GM12878 (cell line): Measurements from ENCODE around the gene AKAP7. TPM values are rescaled to one million over a fixed set of nuclear protein-coding genes. Genes with fewer than 3 reads are reported as not detected.
"Not testable (repeated sequence)": the region's sequence is repeated elsewhere in the genome, so short reads cannot be mapped to it uniquely, and the experiment has no call there.

Experiments
- ATAC-seq: fragments of 200-7000 bp; cut with Tn5 transposase; 3 replicates; pipeline ENCODE4 v1.9.1; 2020; ENCODE audit warnings: mild to moderate bottlenecking, moderate library complexity
- BruUV-seq: library from RNA; stranded (reverse); fragments of 400-500 nt; replicated peaks from 2 replicates; lab custom pipeline; 2021; lab: Mats Ljungman, UMichigan
- CTCF ChIA-PET: fragments of 300-600 bp; sonication (Branson Sonifier 250); formaldehyde crosslinking; extraction: SDS; loops from one replicate; lab custom pipeline; 2021; ENCODE audit warnings: inconsistent platforms; lab: Yijun Ruan, JAX
- POLR2A ChIA-PET: fragments of 350-600 bp; formaldehyde crosslinking; extraction: SDS; loops from one replicate; lab custom pipeline; 2021; ENCODE audit warnings: inconsistent platforms; lab: Charles Lee
- RAD21 ChIA-PET: fragments of 300-600 bp; sonication (Branson Sonifier 250); formaldehyde crosslinking; loops from one replicate; lab custom pipeline; 2023; ENCODE audit warnings: antibody characterized with exemption; ENCODE audit not compliant: unreplicated experiment; lab: Charles Lee
- SMC1A ChIA-PET: fragments of 300-600 bp; sonication (Branson Sonifier 250); formaldehyde crosslinking; loops from one replicate; lab custom pipeline; 2023; ENCODE audit not compliant: unreplicated experiment, uncharacterized antibody; lab: Charles Lee
- DNase-seq: peaks from one replicate; pipeline ENCODE4 v3.0.0-alpha.2; 2011; ENCODE audit warnings: low read depth, low spot score
- FAIRE-seq: peaks from 3 replicates; lab custom pipeline; 2011; peaks lifted over from hg19 to GRCh38; lab: Jason Lieb, UNC
- H2AFZ ChIP-seq: 2 replicates; pipeline ENCODE4 v1.6.0; 2011; ENCODE audit warnings: low read depth, low read length, control low read depth; ENCODE audit not compliant: control insufficient read depth
- H3K27ac ChIP-seq: 2 replicates; pipeline ENCODE4 v1.5.1; 2011; ENCODE audit warnings: control low read depth; ENCODE audit not compliant: control insufficient read depth, insufficient read depth
- H3K27me3 ChIP-seq, 2 experiments: replicated peaks in 1 of 2; 2 replicates each; pipeline versions ENCODE4 v1.6.0 to v1.6.1; 2011; ENCODE audit warnings: low read length in 1 of 2; ENCODE audit not compliant: control insufficient read depth in 2 of 2, insufficient read depth in 2 of 2
- H3K36me3 ChIP-seq, 2 experiments: 2 replicates each; pipeline ENCODE4 v1.5.1; 2011; ENCODE audit warnings: low read length in 1 of 2; ENCODE audit not compliant: control insufficient read depth in 2 of 2, insufficient read depth in 2 of 2
- H3K4me1 ChIP-seq: 2 replicates; pipeline ENCODE4 v1.6.1; 2011; ENCODE audit warnings: mild to moderate bottlenecking, low read length, moderate library complexity, mixed read lengths; ENCODE audit not compliant: control insufficient read depth, insufficient read depth
- H3K4me2 ChIP-seq: 2 replicates; pipeline ENCODE4 v1.6.0; 2011; ENCODE audit warnings: control low read depth; ENCODE audit not compliant: control insufficient read depth, insufficient read depth
- H3K4me3 ChIP-seq: fragments of 200-600 bp; sonication (generic); 2 replicates; pipeline ENCODE4 v1.5.1; 2016
- H3K79me2 ChIP-seq: 2 replicates; pipeline ENCODE4 v1.6.0; 2011; ENCODE audit warnings: low read length; ENCODE audit not compliant: control insufficient read depth, insufficient read depth
- H3K9ac ChIP-seq: 2 replicates; pipeline ENCODE4 v1.8.0; 2011; ENCODE audit warnings: low read length, control low read depth, mixed read lengths; ENCODE audit not compliant: control insufficient read depth, insufficient read depth
- H3K9me3 ChIP-seq: replicated peaks from 3 replicates; pipeline ENCODE4 v1.5.1; 2011; ENCODE audit warnings: mild to moderate bottlenecking, low read length; ENCODE audit not compliant: control insufficient read depth, insufficient read depth
- H4K20me1 ChIP-seq: 2 replicates; pipeline ENCODE4 v1.6.0; 2011; ENCODE audit not compliant: control insufficient read depth, insufficient read depth
- HCFC1 ChIP-seq: fragments of 150-350 bp; IDR thresholded peaks from 2 replicates; pipeline ENCODE4 v1.6.1; 2014; ENCODE audit warnings: low read length
- KLF5 ChIP-seq: fragments of 450-650 bp; IDR thresholded peaks from 2 replicates; pipeline ENCODE4 v1.6.1; 2014; ENCODE audit warnings: mild to moderate bottlenecking; ENCODE audit not compliant: partially characterized antibody
- POU2F2 ChIP-seq: IDR thresholded peaks from 3 replicates; pipeline ENCODE4 v1.6.1; 2011; ENCODE audit warnings: low read depth, mild to moderate bottlenecking, low read length, borderline replicate concordance
- SREBF2 ChIP-seq: IDR thresholded peaks from 2 replicates; pipeline ENCODE4 v1.6.1; 2012; ENCODE audit warnings: mild to moderate bottlenecking, low read length
- WGBS: methylation state at CpG from one replicate; pipeline ENCODE4 v1.1.6; 2016; ENCODE audit warnings: low lambda C conversion rate; ENCODE audit not compliant: insufficient replicate concordance, insufficient coverage; ENCODE audit errors: missing lambda C conversion rate; 5-methylcytosine and 5-hydroxymethylcytosine counted together
- in situ Hi-C: fragments of 300-500 bp; cut with MboI; formaldehyde crosslinking; loops from 9 replicates; pipeline ENCODE4 v1.14.3; 2018; ENCODE audit warnings: mixed read lengths
- intact Hi-C: fragments of 100-400 bp; cut with micrococcal nuclease; formaldehyde crosslinking; loops from one replicate; pipeline ENCODE4 v1.14.2; 2022; ENCODE audit not compliant: unreplicated experiment
- polyA plus RNA-seq, 11 experiments: library from polyadenylated mRNA; depleted of rRNA in 4 of 11; unstranded in 6 of 11; stranded (reverse) in 5 of 11; fragments of >200 nt; fragmentation: Nextera tagmentation in 4 of 11; fragmentation: Illumina TruSeq in 1 of 11; extraction: Ambion mirVana in 4 of 11; extraction: Trizol in 1 of 11; gene quantifications; 1 replicate in 1 of 11; 2 replicates in 10 of 11; pipeline versions ENCODE4 v1.2.1 to v1.2.3, GENCODE V29; 2011 to 2016; ENCODE audit warnings: inconsistent platforms in 2 of 11, missing spikeins in 2 of 11, low read depth in 1 of 11
- total RNA-seq, 4 experiments: library from RNA; depleted of rRNA in 3 of 4; stranded (reverse); fragments of >200 nt in 3 of 4; fragmentation: Illumina TruSeq in 1 of 4; extraction: Trizol in 1 of 4; gene quantifications; 2 replicates each; pipeline versions ENCODE4 v1.2.1 to v1.2.3, GENCODE V29; 2013 to 2021
- TF ChIP-seq, protein P1 (sequence below): fragments of 450-650 bp; IDR thresholded peaks from 2 replicates; pipeline ENCODE4 v1.6.1; 2014; ENCODE audit warnings: mild to moderate bottlenecking
- TF ChIP-seq, protein P2 (sequence below): IDR thresholded peaks from 2 replicates; pipeline ENCODE4 v1.6.1; 2011; ENCODE audit warnings: borderline replicate concordance, low read depth, mild to moderate bottlenecking, moderate library complexity, low read length; ENCODE audit not compliant: insufficient read depth, poor library complexity, severe bottlenecking

Gene AKAP7
- total and polyA plus RNA-seq, 10 of the 15 experiments (the other 5 are each of a cell fraction or from before 2014, with no cell fraction given), result 0.06 to 0.58 (median 0.28) TPM; not detected in 1

DNA sequence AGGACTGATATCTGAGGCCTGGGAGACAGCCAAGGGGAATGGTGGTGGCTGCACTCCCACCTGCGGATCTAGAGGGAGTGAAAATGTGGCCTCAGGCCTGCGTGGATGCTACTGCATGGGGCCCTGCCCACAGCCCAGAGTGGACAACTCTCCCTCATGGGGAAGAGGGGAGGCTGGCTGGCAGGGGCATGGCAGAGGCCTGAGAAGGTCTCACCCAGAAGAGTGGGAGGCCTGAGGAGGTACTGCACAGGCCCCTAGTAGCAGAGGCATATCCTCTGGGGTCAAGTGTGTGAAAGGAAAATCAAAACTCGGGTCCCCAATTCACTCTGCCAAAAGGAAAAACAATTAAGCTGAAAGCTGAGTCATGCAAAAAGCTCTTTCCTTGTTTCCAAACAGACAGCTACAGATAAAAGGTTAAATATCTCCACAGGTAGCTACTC lies 158.2 kb downstream of the AKAP7 start (continued):
- TF ChIP-seq, protein P1, sequence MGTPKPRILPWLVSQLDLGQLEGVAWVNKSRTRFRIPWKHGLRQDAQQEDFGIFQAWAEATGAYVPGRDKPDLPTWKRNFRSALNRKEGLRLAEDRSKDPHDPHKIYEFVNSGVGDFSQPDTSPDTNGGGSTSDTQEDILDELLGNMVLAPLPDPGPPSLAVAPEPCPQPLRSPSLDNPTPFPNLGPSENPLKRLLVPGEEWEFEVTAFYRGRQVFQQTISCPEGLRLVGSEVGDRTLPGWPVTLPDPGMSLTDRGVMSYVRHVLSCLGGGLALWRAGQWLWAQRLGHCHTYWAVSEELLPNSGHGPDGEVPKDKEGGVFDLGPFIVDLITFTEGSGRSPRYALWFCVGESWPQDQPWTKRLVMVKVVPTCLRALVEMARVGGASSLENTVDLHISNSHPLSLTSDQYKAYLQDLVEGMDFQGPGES, result no peak
- TF ChIP-seq SREBF2 (no peak), KLF5 (no peak)

DNA sequence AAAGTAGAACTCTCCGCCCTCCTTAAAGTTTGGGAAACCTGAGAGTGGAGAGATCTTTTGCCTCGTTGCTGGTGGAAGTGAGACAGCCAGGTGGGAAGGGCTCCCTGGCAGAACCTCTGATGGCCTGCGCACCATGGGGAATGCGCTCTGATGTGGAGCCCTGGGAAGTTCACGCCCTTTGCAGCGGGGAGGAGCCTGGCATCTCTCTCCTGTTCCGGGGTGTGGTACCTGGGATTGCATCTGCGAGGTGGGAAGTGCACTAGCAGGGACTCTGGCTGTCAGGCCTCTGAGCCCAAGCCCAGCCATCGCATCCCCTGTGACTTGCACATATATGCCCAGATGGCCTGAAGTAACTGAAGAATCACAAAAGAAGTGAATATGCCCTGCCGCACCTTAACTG lies 159.8 kb downstream of the AKAP7 start:
- Histone ChIP-seq H3K9me3 (no peaks in the 10 kb centered on the region), H4K20me1 (no peaks in the 10 kb centered on the region), H3K79me2 (no peaks in the 10 kb centered on the region), H3K9ac (no peak overlapping the region), H3K4me3 (no peak overlapping the region), H2AFZ (no peak overlapping the region), H3K4me2 (no peak overlapping the region), H3K36me3 (no peaks in the 10 kb centered on the region), H3K4me1 (no peaks in the 10 kb centered on the region), H3K27ac (no peak overlapping the region), H3K27me3 (no peaks in the 10 kb centered on the region)
- TF ChIP-seq, protein P2, sequence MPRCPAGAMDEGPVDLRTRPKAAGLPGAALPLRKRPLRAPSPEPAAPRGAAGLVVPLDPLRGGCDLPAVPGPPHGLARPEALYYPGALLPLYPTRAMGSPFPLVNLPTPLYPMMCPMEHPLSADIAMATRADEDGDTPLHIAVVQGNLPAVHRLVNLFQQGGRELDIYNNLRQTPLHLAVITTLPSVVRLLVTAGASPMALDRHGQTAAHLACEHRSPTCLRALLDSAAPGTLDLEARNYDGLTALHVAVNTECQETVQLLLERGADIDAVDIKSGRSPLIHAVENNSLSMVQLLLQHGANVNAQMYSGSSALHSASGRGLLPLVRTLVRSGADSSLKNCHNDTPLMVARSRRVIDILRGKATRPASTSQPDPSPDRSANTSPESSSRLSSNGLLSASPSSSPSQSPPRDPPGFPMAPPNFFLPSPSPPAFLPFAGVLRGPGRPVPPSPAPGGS, result no peak
- TF ChIP-seq HCFC1, result no peak
- no peak for TF ChIP-seq POU2F2
- RAD21 ChIA-PET, result no interaction called here
- intact Hi-C loops (no loop called here), in situ Hi-C loops (no loop called here)
- FAIRE-seq (no peak), ATAC-seq (no peak), DNase-seq (no peak)
- 58% methylated on average over 10 of the region's 10 CpGs for WGBS
- POLR2A ChIA-PET, result no interaction called here
- CTCF ChIA-PET, result no interaction called here
- no TSS peak for BruUV-seq
- SMC1A ChIA-PET, result no interaction called here

DNA sequence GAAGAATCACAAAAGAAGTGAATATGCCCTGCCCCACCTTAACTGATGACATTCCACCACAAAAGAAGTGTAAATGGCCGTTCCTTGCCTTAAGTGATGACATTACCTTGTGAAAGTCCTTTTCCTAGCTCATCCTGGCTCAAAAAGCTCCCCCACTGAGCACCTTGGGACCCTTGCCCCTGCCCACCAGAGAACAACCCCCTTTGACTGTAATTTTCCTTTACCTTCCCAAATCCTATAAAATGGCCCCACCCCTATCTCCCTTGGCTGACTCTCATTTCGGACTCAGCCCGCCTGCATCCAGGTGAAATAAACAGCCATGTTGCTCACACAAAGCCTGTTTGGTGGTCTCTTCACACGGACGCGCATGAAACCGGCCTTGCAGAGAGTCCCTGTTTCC lies 165.6 kb downstream of the AKAP7 start:
- H4K20me1 ChIP-seq, H3K4me2 ChIP-seq, intact Hi-C loops, H3K79me2 ChIP-seq, in situ Hi-C loops, ATAC-seq, CTCF ChIA-PET, H3K4me1 ChIP-seq, DNase-seq, H3K4me3 ChIP-seq, BruUV-seq, H3K36me3 ChIP-seq, H3K9me3 ChIP-seq, H2AFZ ChIP-seq, H3K27me3 ChIP-seq, SMC1A ChIA-PET, H3K9ac ChIP-seq, POLR2A ChIA-PET, RAD21 ChIA-PET, H3K27ac ChIP-seq, FAIRE-seq: not testable (repeated sequence)
- 51% methylated on average over 7 of the region's 7 CpGs for whole genome bisulfite sequencing
